Measurements from ENCODE around the gene LMBR1.

GRCh38 chr7:156661637-156662036 lies 231.3 kb downstream of the LMBR1 start:
- TF ChIP-seq BRCA1 (CRISPR knock-in tag; IDR thresholded peaks at IDR 0.05) (no peak), TAF15 (IDR thresholded peaks at IDR 0.05; ENCODE audit: low read depth, low read length, poor library complexity, severe bottlenecking) (no peak), JUND (CRISPR knock-in tag; IDR thresholded peaks at IDR 0.05) (no peak), TCF7L2 (IDR thresholded peaks at IDR 0.05; ENCODE audit: low read depth, low read length) (no peak), REST (IDR thresholded peaks at IDR 0.05; ENCODE audit: borderline replicate concordance in 1 of 2, low read depth in 1 of 2, low read length in 2 of 2) (no peak)

Data from HepG2 (cell line).